HEK293T (cell line): ENCODE results near the gene RAPSN.

Experiments used
- BHLHE40 ChIP-seq: fragments of 450-650 bp; IDR thresholded peaks from 2 replicates; pipeline ENCODE4 v1.6.1; 2016; ENCODE audit warnings: mild to moderate bottlenecking, moderate library complexity, borderline replicate concordance
- CTBP1 ChIP-seq: fragments of 450-650 bp; IDR thresholded peaks from 2 replicates; pipeline ENCODE4 v1.6.1; 2016; ENCODE audit warnings: borderline replicate concordance
- ELF4 ChIP-seq: fragments of 450-650 bp; IDR thresholded peaks from 2 replicates; pipeline ENCODE4 v1.6.1; 2017; ENCODE audit warnings: antibody characterized with exemption
- FOXA1 ChIP-seq: fragments of 450-650 bp; IDR thresholded peaks from 2 replicates; pipeline ENCODE4 v1.6.1; 2016; ENCODE audit warnings: mild to moderate bottlenecking
- FOXM1 ChIP-seq: fragments of 450-650 bp; IDR thresholded peaks from 2 replicates; pipeline ENCODE4 v1.6.1; 2017; ENCODE audit warnings: mild to moderate bottlenecking, borderline replicate concordance
- HDGF ChIP-seq: fragments of 450-650 bp; IDR thresholded peaks from 2 replicates; pipeline ENCODE4 v1.6.1; 2017; ENCODE audit warnings: antibody characterized with exemption, borderline replicate concordance
- L3MBTL2 ChIP-seq: fragments of 450-650 bp; conservative IDR thresholded peaks from 2 replicates; pipeline ENCODE4 v1.6.1; 2016; ENCODE audit warnings: mild to moderate bottlenecking
- SP1 ChIP-seq: fragments of 450-650 bp; IDR thresholded peaks from 2 replicates; pipeline ENCODE4 v1.6.1; 2017
- SUZ12 ChIP-seq: fragments of 450-650 bp; IDR thresholded peaks from 2 replicates; pipeline ENCODE4 v1.6.1; 2016; ENCODE audit warnings: mild to moderate bottlenecking
- TARDBP ChIP-seq: fragments of 450-650 bp; IDR thresholded peaks from 2 replicates; pipeline ENCODE4 v1.6.1; 2016
- TF ChIP-seq, protein P1 (sequence below): fragments of 450-650 bp; IDR thresholded peaks from 2 replicates; pipeline ENCODE4 v1.6.1; 2016

DNA sequence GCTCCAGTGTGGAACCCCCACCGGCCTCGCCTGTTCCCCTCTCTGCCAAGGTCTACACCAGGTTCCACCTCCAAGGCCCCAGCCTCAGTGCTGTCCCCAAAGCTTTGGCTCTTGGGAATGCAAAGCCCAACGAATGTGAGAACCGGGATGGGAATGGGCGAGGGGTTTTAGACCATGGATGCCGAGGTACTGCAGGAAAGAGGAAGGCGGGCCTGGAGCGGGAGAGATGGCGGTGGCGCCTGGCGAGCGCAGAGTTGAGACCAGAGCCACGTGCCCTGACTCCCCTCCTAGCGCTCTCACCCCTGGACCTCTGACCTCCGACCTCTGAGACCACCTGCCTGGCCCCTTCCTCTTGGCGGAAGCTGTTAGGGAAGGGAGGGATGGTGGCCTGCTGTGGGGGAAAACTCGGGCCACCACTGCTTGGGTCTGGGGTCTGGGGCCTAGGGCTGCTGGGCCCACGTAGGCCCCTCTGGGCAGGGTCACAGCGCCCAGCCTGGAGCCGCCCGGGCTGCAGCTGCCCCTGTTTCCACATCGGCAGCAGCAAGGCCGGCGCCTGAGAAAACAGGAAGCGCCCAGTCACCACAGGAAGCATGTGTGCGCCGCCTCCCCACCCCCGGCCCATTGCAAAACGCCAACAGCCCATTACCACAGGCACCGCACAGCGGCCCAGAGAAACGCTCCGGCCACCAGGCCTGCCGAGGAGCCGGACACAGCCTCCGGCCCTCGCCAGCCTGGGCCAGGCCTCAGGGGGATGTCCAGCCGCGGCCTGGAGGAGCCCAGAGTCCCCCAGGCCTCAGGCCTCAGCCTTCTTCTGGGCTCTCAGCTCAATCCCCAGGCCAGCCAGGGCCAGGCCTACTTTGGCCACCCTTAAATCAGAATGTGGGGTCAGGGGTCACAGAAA lies 54.4 kb downstream of the RAPSN start:
- TF ChIP-seq TARDBP (no peak), HDGF (no peak), FOXA1 (no peak), CTBP1 (no peak), BHLHE40 (no peak), SP1 (no peak), FOXM1 (no peak), L3MBTL2 (no peak), SUZ12 (no peak), ELF4 (no peak)
- TF ChIP-seq, protein P1, sequence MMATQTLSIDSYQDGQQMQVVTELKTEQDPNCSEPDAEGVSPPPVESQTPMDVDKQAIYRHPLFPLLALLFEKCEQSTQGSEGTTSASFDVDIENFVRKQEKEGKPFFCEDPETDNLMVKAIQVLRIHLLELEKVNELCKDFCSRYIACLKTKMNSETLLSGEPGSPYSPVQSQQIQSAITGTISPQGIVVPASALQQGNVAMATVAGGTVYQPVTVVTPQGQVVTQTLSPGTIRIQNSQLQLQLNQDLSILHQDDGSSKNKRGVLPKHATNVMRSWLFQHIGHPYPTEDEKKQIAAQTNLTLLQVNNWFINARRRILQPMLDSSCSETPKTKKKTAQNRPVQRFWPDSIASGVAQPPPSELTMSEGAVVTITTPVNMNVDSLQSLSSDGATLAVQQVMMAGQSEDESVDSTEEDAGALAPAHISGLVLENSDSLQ, result no peak
